GM18520 (cell line): ENCODE measurements around the gene DAPK2.

Experiments
- ATAC-seq: cut with Tn5 transposase; IDR thresholded peaks from one replicate; pipeline ENCODE4 v1.9.1; 2021; ENCODE audit not compliant: unreplicated experiment

Gene DAPK2

GRCh38 chr15:63945007-63945788 lies 101.1 kb downstream of the DAPK2 start:
- no peak for ATAC-seq

GRCh38 chr15:63944681-63944955 lies 101.7 kb downstream of the DAPK2 start:
- ATAC-seq, result no peak

- ATAC-seq, result no peak
Observed at GRCh38 chr15:63943829-63944680, 102.2 kb downstream of the DAPK2 start.

GRCh38 chr15:63942486-63943365 lies 103.6 kb downstream of the DAPK2 start:
- ATAC-seq, result no peak

- ATAC-seq, result no peak
Observed at GRCh38 chr15:63941698-63942465, 104.4 kb downstream of the DAPK2 start.

- no peak for ATAC-seq
Observed at GRCh38 chr15:63940966-63941620, 105.2 kb downstream of the DAPK2 start.

- ATAC-seq, result no peak
Observed at GRCh38 chr15:63939531-63940130, 106.7 kb downstream of the DAPK2 start.

GRCh38 chr15:63938486-63939061 lies 107.7 kb downstream of the DAPK2 start:
- ATAC-seq, result no peak

- ATAC-seq, result no peak
Observed at GRCh38 chr15:63933522-63933921, 112.8 kb downstream of the DAPK2 start.

- ATAC-seq, result no peak
Observed at GRCh38 chr15:63931556-63931955, 114.7 kb downstream of the DAPK2 start.

GRCh38 chr15:63930034-63930433 lies 116.3 kb downstream of the DAPK2 start:
- ATAC-seq, result no peak

- no peak for ATAC-seq
Observed at GRCh38 chr15:63928185-63928842, 118.0 kb downstream of the DAPK2 start.

GRCh38 chr15:63923993-63924950 lies 122.0 kb downstream of the DAPK2 start:
- no peak for ATAC-seq

- ATAC-seq, result no peak
Observed at GRCh38 chr15:63922916-63923315, 123.4 kb downstream of the DAPK2 start.

GRCh38 chr15:63922261-63922904 lies 123.9 kb downstream of the DAPK2 start:
- no peak for ATAC-seq

- no peak for ATAC-seq
Observed at GRCh38 chr15:63920504-63921175, 125.6 kb downstream of the DAPK2 start.

- no peak for ATAC-seq
Observed at GRCh38 chr15:63918901-63919348, 127.4 kb downstream of the DAPK2 start.
